ENCODE data around the gene IL18BP.

Gene IL18BP

DNA sequence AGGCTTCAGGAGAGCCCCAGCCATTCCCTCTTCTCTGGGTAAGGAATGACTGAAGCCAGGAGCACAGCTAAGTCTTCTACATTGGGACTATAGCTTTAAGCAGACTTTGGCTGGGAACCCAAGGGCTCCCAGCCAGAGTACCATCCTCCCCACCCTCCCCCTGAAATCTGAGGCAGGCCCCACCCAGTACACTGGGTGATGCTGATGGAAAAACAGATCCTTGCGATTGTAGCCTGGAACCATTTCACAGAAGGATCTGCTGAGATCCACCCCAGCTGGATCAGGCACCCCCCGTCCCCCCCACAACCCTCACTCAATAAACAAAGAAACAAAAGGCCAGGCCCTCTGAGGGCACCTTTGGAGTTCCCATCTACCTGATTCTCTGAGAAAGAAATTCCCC lies 39.8 kb downstream of the IL18BP start (continued):
- TF ChIP-seq PPARA (CRISPR knock-in tag; IDR thresholded peaks at IDR 0.05; ENCODE audit: borderline replicate concordance) (no peak), ZNF8 (CRISPR knock-in tag; IDR thresholded peaks at IDR 0.05) (no peak), ZC3H10 (CRISPR knock-in tag; IDR thresholded peaks at IDR 0.05) (no peak)

DNA sequence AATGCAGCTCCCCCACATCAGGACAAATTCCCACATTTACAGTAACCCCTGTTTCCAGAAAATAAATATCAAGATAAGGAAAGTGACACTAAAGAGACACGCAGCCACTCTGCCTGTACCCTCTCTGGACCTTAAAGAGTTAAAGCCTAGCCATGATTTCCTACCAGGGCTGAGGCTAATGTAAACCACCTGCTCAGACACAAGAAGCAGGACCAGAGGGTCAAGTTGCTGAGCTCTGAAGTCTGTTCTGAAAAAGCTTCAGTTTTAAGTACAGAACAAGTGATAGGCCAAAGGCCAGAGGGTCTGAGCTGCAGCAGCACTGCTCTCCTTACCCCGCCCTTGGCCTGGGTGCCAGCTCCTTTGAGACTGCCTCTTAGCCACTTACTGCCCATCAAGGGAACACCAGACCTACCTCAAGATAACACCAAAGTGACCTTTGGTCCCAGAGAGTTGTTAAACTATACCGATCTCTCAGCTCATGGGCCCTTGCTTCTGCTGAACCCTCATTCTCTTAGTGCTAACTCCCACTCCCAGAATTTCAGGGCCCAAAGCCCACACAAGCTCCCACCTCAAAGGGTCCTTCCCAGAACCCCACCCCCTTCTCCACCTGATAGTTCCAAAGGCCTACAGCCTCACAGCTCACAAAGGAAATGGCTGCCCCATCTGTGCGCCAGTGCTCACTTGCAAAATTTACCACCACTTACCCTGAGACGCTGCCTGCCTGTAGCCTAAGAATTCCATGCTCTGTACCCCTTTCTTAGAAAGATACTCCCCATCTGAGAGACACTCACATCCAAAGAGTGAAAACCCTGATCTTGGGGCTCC lies 40.5 kb downstream of the IL18BP start:
- no peak for TF ChIP-seq TOX (CRISPR knock-in tag; IDR thresholded peaks at IDR 0.05; ENCODE audit: borderline replicate concordance)
- peak; percentile 53; the same call in 1 of the 2 replicates for TF ChIP-seq TCF4 (CRISPR knock-in tag; IDR thresholded peaks at IDR 0.05; ENCODE audit: borderline replicate concordance)
- ATAC-seq: peak; percentile 34

DNA sequence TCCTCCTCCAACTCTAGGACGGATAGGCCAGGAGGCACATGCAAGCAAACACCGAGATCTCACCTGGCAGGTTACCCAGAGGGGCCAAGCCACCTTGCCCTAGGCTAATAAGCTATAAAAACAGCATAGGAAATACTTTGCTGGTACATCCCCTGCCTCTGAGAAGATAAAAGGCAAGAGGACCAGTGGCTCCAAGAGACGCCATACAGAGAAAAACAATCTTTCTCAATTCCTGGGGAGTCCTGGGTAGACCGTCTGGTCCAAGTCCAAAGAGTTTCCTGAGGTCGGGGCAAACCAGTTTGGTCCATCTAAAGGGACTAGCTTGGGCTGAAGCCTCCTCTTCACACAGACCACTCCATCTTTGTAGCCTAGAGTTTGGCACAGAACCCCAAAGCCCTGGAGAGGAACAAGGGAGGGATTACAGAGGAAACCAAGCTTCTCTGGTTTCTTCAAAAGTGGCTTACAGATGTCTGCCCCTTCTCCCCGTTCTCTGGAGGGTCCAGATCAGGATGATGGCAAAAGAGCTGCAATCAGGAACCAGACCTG lies 41.2 kb downstream of the IL18BP start:
- no peak for ATAC-seq
- TF ChIP-seq, protein P1, sequence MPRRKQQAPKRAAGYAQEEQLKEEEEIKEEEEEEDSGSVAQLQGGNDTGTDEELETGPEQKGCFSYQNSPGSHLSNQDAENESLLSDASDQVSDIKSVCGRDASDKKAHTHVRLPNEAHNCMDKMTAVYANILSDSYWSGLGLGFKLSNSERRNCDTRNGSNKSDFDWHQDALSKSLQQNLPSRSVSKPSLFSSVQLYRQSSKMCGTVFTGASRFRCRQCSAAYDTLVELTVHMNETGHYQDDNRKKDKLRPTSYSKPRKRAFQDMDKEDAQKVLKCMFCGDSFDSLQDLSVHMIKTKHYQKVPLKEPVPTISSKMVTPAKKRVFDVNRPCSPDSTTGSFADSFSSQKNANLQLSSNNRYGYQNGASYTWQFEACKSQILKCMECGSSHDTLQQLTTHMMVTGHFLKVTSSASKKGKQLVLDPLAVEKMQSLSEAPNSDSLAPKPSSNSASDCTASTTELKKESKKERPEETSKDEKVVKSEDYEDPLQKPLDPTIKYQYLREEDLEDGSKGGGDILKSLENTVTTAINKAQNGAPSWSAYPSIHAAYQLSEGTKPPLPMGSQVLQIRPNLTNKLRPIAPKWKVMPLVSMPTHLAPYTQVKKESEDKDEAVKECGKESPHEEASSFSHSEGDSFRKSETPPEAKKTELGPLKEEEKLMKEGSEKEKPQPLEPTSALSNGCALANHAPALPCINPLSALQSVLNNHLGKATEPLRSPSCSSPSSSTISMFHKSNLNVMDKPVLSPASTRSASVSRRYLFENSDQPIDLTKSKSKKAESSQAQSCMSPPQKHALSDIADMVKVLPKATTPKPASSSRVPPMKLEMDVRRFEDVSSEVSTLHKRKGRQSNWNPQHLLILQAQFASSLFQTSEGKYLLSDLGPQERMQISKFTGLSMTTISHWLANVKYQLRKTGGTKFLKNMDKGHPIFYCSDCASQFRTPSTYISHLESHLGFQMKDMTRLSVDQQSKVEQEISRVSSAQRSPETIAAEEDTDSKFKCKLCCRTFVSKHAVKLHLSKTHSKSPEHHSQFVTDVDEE (CRISPR knock-in tag; IDR thresholded peaks at IDR 0.05): no peak
- no peak for TF ChIP-seq ESRRG (CRISPR knock-in tag; IDR thresholded peaks at IDR 0.05)
- TF ChIP-seq SNAI2 (CRISPR knock-in tag; IDR thresholded peaks at IDR 0.05): no peak
- TF ChIP-seq BACH2 (CRISPR knock-in tag; IDR thresholded peaks at IDR 0.05; ENCODE audit: borderline replicate concordance): no peak
- TF ChIP-seq OSR1 (CRISPR knock-in tag; IDR thresholded peaks at IDR 0.05): no peak
- no peak for TF ChIP-seq PPARA (CRISPR knock-in tag; IDR thresholded peaks at IDR 0.05; ENCODE audit: borderline replicate concordance)
- no peak for TF ChIP-seq TOX (CRISPR knock-in tag; IDR thresholded peaks at IDR 0.05; ENCODE audit: borderline replicate concordance)
- no peak for TF ChIP-seq ISL1 (CRISPR knock-in tag; IDR thresholded peaks at IDR 0.05)
- no peak for TF ChIP-seq CSDC2 (CRISPR knock-in tag; IDR thresholded peaks at IDR 0.05)
- TF ChIP-seq, protein P2, sequence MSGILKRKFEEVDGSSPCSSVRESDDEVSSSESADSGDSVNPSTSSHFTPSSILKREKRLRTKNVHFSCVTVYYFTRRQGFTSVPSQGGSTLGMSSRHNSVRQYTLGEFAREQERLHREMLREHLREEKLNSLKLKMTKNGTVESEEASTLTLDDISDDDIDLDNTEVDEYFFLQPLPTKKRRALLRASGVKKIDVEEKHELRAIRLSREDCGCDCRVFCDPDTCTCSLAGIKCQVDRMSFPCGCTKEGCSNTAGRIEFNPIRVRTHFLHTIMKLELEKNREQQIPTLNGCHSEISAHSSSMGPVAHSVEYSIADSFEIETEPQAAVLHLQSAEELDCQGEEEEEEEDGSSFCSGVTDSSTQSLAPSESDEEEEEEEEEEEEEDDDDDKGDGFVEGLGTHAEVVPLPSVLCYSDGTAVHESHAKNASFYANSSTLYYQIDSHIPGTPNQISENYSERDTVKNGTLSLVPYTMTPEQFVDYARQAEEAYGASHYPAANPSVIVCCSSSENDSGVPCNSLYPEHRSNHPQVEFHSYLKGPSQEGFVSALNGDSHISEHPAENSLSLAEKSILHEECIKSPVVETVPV (CRISPR knock-in tag; IDR thresholded peaks at IDR 0.05): no peak
- TF ChIP-seq ZC3H10 (CRISPR knock-in tag; IDR thresholded peaks at IDR 0.05): no peak
- no peak for TF ChIP-seq RARB (CRISPR knock-in tag; IDR thresholded peaks at IDR 0.05)
- TF ChIP-seq ARNTL (CRISPR knock-in tag; IDR thresholded peaks at IDR 0.05; ENCODE audit: borderline replicate concordance, low read depth): no peak
- TF ChIP-seq, protein P3, sequence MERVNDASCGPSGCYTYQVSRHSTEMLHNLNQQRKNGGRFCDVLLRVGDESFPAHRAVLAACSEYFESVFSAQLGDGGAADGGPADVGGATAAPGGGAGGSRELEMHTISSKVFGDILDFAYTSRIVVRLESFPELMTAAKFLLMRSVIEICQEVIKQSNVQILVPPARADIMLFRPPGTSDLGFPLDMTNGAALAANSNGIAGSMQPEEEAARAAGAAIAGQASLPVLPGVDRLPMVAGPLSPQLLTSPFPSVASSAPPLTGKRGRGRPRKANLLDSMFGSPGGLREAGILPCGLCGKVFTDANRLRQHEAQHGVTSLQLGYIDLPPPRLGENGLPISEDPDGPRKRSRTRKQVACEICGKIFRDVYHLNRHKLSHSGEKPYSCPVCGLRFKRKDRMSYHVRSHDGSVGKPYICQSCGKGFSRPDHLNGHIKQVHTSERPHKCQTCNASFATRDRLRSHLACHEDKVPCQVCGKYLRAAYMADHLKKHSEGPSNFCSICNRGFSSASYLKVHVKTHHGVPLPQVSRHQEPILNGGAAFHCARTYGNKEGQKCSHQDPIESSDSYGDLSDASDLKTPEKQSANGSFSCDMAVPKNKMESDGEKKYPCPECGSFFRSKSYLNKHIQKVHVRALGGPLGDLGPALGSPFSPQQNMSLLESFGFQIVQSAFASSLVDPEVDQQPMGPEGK (CRISPR knock-in tag; IDR thresholded peaks at IDR 0.05; ENCODE audit: borderline replicate concordance): no peak
- TF ChIP-seq GLIS3 (CRISPR knock-in tag; IDR thresholded peaks at IDR 0.05): no peak

DNA sequence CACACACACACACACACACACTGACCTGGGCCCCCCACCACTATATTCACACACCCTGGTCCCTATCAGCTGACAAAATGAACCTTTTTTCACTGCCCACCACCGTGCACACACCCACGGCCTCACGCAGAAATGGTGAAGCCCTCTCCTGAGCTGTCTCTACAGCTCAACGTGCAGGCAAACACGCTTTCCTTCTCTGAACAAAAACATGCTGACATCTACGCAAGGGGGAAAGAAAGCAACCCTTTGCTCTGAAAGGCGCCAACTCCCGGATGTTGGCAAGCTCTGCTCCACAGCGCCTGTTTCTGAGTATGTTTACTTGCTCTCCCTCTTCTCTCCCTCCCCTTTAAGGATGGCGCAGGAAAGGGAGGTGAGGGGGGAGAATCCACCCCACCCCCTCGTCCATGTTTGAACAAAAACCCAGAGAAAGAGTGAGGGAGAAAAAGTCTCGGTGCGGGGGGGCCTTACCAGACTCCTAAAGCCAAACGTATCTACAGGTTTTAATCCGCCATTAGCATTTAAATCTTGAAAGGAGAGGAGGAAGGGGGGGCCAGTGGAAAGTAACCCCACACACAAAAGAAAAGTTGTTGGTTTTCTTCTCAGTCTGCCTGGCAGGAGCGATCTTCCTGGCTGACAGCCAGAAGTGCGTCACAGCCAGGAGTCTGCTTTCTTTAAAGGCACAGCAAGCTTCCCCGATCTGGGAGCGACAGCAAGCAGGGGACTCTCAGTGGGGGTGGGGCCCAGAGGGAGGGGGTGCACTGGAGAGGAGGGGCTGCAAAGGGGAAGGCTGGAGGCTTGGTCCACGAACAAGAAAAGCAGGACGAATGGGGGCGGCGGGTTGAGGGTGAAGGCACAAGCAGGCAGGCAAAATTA lies 42.0 kb downstream of the IL18BP start:
- TF ChIP-seq ZFP3 (CRISPR knock-in tag; IDR thresholded peaks at IDR 0.05) (no peak), CSDC2 (CRISPR knock-in tag; IDR thresholded peaks at IDR 0.05) (no peak), TCF4 (CRISPR knock-in tag; IDR thresholded peaks at IDR 0.05; ENCODE audit: borderline replicate concordance) (0 out of 2 replicates have a peak, but pooled peaks have one; percentile 24), ZNF8 (CRISPR knock-in tag; IDR thresholded peaks at IDR 0.05) (no peak)
- TF ChIP-seq, protein P3 (CRISPR knock-in tag; IDR thresholded peaks at IDR 0.05; ENCODE audit: borderline replicate concordance): peak; percentile 97
- TF ChIP-seq, protein P1 (CRISPR knock-in tag; IDR thresholded peaks at IDR 0.05): no peak
- ATAC-seq: peak; percentile 64
